Stimulated activated CD4-positive, alpha-beta T cell treated with anti-CD3 and anti-CD28 coated beads, Interleukin-12 subunit alpha, Interleukin-12 subunit beta, amount 100 ng/mL, for 4 hours (primary cell): ENCODE results near the gene SCO2.
"Not testable (repeated sequence)": the region's sequence is repeated elsewhere in the genome, so short reads cannot be mapped to it uniquely, and the experiment has no call there.

Experiments used
- DNase-seq: peaks from one replicate; pipeline ENCODE4 v3.0.0-alpha.2; 2020

Gene SCO2

DNA sequence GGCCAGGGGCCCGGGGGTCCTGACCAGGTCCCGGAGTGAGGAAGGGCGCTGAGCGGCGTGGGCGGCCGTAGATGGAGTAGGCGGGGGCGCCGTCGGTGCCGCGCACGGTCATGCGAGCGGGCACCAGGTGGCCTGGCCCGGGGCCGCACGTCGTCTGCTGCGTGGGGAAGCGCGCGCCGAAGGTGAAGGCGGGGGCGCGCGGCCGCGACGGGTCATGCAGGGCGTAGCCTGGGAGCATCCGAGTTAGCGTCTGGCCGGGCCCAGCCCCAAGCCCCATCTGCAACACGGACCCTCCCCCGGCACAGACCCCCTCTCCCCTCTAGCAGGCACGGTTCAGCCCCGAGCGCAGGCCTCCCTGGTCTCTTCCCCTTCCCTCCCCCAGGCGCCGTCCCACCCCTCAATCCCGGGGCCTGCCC is 6.2 kb upstream of the SCO2 start:
- DNase-seq = peak; percentile 68

DNA sequence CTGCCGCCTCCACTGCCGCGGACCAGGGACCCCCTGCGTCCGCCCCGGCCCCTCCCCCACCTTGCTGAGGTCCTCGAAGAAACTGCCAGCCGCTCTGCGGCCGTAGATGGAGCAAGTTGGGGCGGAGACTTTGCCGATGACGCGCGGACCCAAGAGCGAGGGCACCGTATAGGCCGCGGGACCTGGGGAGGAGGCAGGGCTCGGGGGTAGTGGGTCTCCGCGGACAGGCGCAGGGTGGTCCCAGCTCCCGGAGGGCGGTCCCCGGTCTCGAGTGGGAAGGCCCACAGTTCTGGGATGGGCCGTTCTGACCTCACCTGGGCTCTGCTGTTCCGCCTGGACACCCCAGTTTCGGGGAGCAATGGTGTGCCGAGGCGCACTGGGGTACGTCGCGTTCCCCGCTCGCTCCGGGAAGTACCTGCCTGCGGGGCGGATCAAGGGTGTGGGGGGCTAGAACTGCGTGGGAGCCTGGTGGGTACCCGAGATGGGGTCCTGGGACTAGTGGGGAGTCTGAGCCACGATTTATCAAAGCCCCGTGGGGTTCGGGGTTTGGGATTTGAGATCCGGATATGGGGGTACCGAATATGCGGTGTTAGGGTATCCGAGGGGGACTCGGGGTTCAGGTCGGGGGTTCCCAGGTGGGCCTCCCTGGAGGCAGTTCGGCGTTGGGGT is 5.6 kb upstream of the SCO2 start:
- peak; percentile 78 for DNase-seq

DNA sequence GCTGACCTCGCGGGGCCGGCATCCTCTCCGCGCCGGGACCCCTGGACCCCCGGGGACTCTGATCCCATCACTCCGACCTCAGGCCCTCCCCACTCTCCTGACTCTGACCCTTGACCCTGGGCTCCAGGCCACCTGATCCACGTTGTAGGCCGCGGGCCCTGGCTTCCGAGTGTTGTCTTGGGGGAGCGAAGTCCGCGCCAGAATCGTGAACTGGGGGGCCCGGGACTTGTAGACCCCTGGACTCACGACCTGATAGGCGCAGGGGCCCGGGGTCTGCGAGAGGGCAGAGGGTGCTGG is 5.1 kb upstream of the SCO2 start:
- no peak for DNase-seq

DNA sequence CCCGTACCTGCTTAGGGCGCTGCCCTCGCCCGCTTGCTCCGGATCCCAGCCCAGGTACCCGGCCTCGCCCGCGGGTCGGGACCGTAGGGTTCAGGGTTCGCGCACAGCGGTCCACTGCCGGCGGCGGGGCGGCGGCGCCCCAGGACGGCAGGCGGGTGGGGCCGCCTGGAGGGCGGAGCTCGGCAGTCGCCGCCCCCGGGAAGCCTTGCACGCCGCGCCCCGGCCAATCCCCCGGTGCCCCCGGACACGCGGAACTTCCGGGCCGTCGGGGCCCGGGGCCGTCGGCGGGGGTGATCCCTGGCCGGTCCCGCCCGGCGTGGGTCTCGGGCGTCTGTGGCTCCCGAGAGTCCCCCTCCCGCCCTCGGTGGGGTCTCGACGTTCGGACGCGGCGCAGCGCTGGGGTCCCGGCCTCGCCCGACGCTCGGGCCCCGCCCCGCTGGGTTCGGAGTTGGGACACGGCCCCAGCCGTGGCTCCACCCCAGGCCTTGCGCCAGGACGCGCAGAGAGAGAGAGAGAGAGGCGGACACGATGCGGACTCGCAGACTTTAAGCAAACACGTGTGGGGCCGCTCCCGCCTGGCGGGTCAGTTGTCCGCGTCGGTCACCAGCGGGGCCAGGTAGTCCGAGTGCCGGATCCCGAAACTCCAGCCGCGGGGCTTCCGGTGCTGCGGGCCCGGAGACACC is 4.6 kb upstream of the SCO2 start, which contains the start of gene TYMP:
Gene TYMP, minus strand, starts transcription at position 116 of the 683 bp plus-strand sequence. CDS start 303 bp downstream, outside the sequence.
- peak; percentile 72 for DNase-seq

DNA sequence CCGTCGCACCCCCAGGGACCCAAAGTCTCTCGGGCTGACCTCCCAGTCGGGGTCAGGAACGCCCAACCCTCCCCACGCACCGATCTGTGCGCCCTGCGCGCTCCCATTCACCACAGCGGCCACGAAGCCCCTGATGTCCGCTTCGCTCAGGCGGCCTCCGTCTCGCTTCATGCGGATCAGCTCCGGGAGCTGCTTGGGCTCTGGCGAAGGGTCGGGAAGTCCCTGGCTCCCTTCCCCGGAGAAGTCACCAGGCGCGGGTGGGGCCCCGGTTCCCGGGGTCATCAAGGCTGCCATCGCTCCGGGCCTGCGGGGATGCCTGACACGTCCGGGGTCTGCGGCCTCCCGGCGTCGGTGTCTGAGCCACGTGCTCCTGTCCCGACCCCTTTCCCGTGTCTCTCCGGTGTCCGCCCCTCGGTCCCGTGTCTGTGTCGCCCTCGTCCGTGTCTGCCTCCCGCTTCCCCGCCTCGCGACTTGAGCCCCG is 4.1 kb upstream of the SCO2 start:
- no peak for DNase-seq

DNA sequence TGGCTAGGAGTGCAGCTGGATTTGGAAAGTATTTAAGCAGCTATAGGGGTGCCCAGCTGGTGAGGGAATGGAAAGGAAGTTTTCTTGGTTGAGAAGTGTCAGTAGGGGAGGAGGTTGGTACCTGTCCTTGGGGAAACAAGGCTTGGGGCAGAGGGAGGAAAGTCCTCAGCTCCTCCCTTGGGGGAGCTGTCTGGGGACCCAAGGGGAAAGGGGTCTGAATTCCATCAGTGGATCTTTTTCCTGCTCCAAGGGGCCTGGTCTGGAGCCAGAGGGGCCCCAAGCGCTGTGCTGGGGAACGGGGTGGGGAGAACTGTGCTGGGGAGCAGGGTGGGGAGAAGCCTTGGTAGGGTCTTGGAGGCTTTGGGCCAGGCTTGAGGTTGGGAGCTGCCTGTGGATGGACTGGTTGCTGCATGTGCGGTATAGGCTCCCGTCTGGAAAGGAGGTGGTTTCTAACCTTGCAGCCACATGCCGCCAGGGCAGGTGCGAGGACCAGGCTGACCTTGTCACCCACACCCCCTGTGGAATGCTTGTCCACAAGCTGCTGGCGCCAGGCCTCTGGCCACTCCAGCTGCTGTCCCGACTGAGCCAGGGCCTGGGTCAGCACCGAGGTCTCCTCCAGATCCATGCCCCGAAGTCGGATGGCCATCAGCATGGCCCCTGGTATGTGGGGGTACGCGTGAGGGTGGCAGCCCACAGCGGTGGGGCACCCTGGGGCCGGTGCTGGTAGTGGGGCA is 3.5 kb upstream of the SCO2 start:
- DNase-seq = no peak

DNA sequence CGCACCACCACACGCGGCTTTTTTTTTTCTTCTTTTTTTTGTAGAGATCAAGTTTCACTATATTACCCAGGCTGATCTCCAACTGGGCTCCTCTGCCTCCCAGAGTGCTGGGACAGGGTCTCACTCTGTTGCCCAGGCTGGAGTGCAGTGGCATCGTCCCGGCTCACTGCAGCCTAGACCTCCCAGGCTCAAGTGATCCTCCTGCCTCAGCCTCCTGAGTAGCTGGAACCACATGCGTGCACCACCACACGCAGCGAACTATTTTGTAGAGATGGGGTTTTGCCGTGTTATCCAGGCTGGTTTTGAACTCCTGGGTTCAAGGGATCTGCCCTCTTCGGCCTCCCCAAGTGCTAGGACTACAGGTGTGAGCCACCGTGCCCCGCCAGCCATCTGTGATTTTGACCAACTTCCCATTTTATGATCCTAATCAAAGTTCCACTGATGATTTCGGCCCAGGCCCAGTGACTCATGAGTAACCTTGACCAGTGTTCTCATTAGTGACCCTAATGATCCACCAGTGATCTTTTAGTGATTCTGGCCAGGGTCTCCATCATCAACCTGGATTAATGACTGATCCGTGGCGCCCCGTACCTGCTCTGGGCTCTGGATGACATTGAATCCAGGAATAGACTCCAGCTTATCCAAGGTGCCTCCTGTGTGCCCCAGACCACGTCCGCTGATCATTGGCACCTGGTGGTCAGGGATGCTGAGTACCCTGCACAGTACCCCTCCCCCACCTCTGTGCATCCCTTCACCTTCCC is 2.7 kb upstream of the SCO2 start:
- DNase-seq = no peak

DNA sequence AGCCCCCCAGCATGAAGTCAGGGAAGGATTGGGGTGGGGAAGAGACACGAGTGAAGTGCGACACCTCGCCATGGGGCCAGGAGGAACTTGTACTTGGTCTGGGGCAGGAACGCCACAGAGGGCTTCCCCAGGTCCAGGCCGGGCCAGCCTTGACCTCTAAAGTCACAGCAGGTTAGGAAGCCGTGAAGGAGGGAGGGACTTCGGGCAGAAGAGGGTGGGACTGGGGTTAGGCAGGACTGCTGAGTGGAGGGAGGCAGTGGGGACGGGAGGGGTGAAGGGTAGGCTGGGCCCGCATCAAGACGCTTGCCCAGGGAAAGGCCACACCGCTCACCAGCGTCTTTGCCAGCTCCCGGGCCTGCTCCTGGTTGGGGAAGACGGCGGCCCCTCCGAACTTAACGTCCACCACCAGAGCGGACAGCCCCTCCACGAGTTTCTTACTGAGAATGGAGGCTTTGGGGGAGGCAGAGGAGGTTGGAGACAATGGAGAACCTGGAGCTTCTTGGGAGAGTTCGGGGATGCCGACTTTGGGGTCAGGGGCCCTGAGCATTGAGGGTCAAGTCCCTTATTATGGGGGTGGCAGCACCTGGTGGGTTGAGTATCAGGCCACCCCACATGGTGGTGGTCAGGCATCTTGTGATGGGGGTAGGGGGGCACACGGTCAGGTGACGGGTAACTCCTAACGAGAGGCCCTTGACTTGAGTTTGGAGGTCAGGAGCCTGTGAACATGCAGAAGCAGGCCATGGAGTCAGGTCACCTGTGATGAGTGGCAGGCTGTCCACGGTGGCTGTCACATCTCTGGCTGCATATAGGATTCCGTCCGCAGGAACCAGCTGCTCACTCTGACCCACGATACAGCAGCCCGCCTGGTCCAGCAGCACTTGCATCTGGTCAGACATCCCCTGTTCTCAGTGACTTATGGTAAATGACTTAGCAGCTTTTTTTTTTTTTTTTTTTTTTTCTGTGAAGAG is 1.7 kb upstream of the SCO2 start:
- DNase-seq = no peak

DNA sequence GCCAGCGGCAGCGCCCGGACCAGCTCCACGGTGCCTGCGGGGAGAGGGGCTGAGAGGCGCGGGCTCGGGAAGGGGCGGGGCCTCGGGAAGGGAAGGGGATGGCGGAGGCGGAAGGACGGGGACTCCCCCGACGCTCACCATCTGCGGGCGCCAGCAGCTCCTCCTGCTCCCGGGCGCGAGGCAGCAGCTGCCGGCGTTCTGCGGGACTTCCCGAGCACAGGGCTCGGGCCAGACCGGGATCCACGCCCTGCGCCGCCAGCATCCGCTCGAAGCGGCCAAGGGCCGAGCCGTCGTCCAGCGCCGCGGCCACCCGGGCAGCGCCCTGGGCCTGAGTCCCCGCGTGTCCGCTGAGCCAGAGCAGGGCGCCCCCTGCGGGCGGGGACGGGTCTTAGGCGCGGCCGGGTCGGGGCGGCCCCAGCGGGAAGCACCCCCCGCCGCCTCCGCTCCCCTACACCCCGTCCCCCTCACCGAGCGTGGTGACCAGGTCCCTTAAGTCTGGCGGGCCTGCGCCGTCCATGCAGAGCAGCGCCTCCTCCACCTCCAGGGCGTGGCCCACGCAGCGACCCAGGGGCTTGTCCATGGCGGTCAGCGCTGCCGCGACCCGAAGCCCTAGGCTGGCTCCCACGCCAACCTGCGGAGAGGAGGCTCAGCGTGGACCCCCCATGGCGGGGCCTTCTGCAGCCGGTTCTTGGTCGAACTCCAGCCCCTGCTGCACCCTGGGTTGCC is 873 bp upstream of the SCO2 start:
- DNase-seq = peak; percentile 87

DNA sequence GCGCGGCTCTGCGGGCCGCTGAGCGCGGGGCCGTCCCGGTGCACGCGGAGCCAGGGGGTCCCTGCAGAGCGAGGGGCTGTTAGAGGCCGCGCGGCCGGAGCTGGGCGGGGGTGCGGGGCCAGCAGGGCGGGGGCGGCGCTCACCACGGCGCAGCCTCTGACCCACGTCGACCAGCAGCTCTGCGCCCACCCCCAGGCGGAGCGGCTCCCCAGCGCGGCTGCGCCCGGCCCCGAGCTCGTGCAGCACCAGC is 385 bp upstream of the SCO2 start:
- DNase-seq = no peak

DNA sequence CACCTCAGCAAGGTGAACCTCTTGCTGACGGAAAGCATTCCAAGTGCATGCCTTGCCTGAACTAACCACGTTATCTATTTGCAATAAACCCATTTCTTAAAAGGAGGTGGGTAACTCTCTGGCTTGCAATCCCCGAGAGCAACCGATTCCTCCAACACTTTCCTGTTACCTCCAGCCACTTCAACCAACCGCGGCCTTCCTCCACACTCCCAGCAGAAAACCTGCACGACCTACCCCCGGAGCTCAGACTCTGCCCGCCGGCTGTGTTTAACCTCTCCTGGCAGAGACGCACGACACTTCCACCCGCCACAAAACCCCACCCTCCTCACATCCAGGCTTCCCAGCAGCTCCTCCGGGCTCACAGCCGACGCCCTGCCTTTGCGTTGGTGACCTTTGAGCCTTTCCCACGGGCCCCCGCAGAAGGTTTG is 708 bp downstream of the SCO2 start:
- DNase-seq = no peak

DNA sequence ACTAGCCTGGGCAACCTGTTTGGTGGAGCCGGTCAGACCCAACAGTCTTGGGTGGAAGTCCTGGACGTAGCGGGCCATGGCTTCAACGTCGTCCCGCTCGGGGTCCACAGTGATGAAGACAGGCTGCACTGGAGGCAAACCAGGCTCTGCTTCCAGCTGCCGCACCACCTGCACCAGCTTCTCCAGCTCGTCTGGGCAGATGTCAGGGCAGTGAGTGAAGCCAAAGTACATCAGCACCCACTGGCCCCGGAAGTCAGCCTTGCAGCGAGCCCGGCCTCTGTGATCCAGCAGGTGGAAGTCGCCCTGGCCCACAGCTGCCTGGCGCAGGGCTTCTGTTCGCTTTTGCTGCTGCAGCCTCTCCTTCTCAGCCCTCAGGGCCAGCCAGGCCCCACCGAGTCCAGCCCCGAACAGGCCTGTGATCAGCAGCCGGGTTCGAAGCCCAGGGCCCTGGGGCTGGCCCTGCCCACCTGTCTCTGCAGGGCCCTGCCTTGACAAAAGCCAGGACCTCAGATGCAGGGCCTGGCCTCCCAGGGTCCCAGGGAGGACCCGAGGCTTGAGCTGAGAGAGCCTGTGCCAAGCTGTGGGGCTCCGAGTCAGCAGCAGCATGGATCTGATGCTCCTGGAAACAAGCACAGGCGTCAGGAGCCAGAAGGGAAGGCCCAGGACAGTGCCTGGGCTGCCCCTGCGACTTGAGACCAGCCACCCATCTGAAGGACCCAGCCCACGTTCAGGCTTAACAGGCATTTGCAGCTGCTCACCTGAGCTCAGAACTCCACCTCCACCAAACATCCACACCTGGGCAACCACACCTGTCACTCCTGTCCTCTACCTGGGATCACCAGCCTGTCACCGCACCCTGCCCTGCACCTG is 1.4 kb downstream of the SCO2 start:
- DNase-seq = no peak

DNA sequence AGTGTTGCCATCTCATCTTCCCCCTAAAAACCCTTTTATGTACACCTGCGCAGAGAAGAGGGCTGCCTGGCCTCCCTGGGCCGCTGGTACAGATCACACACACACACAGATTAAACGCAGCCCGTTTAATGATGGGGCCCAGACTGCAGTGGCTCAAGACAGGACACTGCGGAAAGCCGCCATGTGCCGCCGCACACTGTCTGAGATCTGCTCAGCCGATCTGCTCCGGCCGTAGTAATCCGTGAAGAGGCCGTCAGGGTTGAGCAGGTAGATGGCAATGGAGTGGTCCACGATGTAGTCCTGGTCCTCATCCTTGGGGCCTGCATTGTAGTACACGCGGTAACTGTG is 2.0 kb downstream of the SCO2 start:
- no peak for DNase-seq

DNA sequence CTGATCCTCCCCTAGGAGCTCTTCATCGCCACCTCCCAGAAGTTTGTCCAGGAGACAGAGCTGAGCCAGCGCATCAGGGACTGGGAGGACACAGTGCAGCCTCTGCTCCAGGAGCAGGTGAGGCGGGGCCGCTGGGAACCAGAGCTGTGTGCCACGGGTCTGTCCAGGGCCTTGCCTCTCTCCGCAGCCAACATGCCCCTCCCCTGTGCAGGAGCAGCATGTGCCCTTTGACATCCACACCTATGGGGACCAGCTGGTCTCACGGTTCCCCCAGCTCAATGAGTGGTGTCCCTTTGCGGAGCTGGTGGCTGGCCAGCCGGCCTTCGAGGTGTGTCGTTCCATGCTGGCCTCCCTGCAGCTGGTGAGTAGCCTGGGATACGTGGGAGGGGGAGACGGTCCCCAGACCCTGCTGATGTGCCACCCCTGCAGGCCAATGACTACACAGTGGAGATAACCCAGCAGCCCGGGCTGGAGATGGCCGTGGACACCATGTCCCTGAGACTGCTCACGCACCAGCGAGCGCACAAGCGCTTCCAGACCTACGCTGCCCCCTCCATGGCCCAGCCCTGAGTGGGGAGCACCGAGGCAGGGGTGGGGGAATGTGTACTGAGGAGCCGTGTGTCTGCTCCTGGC is 2.5 kb downstream of the SCO2 start:
- no peak for DNase-seq

DNA sequence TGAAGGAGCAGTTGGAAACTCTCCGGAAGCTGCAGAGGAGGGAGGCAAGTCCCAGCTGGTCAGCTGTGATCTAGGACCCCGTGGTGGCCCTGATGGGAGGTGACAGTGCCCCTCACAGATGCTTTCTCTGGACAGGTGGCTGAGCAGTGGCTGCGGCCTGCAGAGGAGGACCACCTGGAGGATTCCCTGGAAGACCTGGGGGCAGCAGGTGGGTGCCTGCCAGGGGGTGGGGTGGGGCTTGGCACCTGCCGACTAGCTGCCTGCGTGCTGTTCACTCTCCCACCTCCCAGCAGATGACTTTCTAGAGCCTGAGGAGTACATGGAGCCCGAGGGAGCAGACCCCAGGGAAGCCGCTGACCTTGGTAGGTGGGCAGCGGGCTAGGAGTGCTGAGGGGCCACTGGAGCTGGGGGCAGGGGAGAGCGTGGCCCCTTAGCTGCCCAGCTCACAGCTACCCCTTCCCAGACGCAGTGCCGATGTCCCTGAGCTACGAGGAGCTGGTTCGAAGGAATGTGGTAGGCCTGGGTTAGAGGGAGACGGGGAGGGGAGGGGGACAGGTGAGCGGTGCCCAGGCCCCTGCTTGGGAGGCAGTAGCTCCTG is 3.1 kb downstream of the SCO2 start:
- DNase-seq = no peak

DNA sequence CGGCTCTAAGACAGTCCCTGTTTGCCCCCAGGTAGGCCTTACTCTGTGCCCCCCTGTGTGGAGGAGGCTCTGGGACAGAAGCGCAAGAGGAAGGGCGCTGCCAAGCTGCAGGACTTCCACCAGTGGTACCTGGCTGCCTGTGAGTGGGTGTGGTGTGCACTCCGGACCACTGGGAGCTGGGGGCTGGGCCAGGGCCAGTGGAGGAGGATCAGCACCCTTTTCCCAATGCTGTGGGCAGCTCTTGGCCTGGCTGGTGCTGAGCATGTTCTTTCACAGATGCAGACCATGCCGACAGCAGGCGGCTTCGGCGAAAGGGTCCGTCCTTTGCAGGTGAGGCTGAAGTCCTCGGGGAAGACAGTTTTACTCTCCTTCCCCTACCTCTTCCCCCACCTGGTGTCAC is 3.7 kb downstream of the SCO2 start:
- DNase-seq = no peak

DNA sequence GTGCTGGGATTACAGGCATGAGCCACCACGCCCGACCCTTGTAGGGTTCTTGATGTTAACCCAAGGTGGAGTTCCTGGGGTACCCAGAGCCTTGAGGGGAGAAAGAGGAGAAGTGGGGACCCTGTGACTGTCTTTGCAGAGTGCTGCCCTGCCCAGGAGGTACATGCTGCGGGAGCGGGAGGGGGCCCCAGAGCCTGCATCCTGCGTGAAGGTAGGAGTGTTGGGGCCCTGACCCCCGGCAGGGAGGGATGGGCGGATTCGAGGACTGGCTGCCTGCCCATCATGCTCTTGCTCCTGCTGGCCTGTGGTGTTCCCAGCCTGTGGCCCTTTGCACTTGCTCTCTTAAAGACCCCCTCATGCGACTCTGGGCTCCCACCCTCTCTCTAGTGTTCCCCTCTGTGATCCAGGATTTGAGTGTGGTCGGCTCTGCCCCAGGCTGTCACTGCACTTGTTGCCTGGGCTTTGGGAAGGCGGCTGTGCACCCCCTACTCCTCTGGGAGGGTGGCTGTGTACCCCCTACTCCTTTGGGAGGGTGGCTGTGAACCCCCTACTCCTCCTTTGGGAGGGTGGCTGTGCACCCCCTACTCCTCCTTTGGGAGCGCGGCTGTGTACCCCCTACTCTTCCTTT is 4.5 kb downstream of the SCO2 start:
- DNase-seq = no peak

DNA sequence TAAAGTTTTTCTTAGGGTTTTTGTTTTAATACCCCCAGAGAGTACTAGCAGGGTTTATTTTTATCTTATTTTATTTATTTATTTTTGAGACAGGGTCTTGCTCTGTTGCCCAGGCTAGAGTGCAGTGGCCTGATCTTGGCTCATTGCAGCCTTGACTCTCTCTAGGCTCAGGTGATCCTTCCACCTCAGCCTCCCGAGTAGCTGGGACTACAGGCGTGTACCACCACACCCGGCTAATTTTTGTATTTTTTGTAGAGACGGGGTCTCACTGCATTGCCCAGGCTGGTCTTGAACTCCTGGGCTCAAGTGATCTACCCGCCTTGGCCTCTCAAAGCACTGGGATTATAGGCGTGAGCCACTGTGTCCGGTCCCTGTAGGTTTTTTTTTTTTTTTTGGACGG is 5.2 kb downstream of the SCO2 start:
- DNase-seq = not testable (repeated sequence)

DNA sequence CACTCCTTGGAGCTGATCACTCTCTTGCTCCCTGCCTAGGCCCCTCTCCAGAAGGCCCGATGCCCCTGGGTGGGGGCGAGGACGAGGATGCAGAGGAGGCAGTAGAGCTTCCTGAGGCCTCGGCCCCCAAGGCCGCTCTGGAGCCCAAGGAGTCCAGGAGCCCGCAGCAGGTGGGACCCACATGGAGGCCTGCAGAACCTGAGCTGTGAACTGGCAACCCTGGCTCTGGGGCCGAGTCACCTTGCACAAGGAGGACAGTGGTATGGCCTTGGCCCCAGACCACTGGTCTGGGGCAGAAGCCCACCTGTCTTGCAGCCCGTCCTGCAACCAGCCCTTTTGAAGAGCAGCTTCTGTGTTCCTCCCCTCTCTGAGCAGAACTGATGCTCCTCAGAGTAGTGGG is 6.2 kb downstream of the SCO2 start:
- no peak for DNase-seq
